Bronchial epithelial cell (primary cell): ENCODE measurements around the gene SSPN. TPM values are rescaled to one million over a fixed set of nuclear protein-coding genes. Genes with fewer than 3 reads are reported as not detected.

ENCODE experiments used
- DNase-seq: peaks from one replicate; pipeline ENCODE4 v3.0.0-alpha.2; 2010; ENCODE audit warnings: low read depth
- FAIRE-seq: peaks from 2 replicates; lab custom pipeline; 2011; peaks lifted over from hg19 to GRCh38; lab: Jason Lieb, UNC
- H3K27me3 ChIP-seq: 2 replicates; pipeline ENCODE4 v1.5.1; 2011; ENCODE audit warnings: low read length; ENCODE audit not compliant: control insufficient read depth, insufficient read depth
- H3K36me3 ChIP-seq: 2 replicates; pipeline ENCODE4 v1.5.1; 2011; ENCODE audit warnings: low read length; ENCODE audit not compliant: control insufficient read depth, insufficient read depth
- H3K4me3 ChIP-seq: 2 replicates; pipeline ENCODE4 v1.5.1; 2011; ENCODE audit warnings: mild to moderate bottlenecking, low read depth, low read length, control low read depth
- CTCF ChIP-seq: IDR thresholded peaks from 2 replicates; pipeline ENCODE4 v1.5.1; 2011; ENCODE audit warnings: mild to moderate bottlenecking, moderate library complexity, low read length, control low read depth, inconsistent platforms; ENCODE audit not compliant: insufficient read depth, severe bottlenecking
- total RNA-seq: library from RNA; depleted of rRNA; stranded (reverse); fragments of >200 nt; gene quantifications from 2 replicates; pipeline ENCODE4 v1.2.1, GENCODE V29; 2014

The SSPN gene
- total RNA-seq, 1 donor from 2014 or later: 0.26 TPM

GRCh38 chr12:26153421-26154154 is 41.8 kb upstream of the SSPN start:
- no peak overlapping the region for H3K4me3 ChIP-seq
- H3K36me3 ChIP-seq: no peaks in the 10 kb centered on the region
- peak; percentile 96 for DNase-seq
- H3K27me3 ChIP-seq: no peaks in the 10 kb centered on the region
- no peak for TF ChIP-seq CTCF
- no peak for FAIRE-seq

- H3K4me3 ChIP-seq: no peak overlapping the region
- DNase-seq (no peak), FAIRE-seq (no peak)
- H3K27me3 ChIP-seq: no peaks in the 10 kb centered on the region
- H3K36me3 ChIP-seq: no peaks in the 10 kb centered on the region
- no peak for TF ChIP-seq CTCF
These were observed 39.0 kb upstream of the SSPN start for GRCh38 chr12:26156201-26156871.

- TF ChIP-seq CTCF: no peak
- Histone ChIP-seq H3K36me3 (no peaks in the 10 kb centered on the region), H3K27me3 (no peaks in the 10 kb centered on the region), H3K4me3 (no peak overlapping the region)
- DNase-seq: no peak
- FAIRE-seq: no peak
These were observed 38.4 kb upstream of the SSPN start for GRCh38 chr12:26157001-26157400.

- peak; percentile 58 for DNase-seq
- no peak for FAIRE-seq
- TF ChIP-seq CTCF: peak; percentile 17
- Histone ChIP-seq H3K36me3 (no peaks in the 10 kb centered on the region), H3K4me3 (no peak overlapping the region), H3K27me3 (no peaks in the 10 kb centered on the region)
These were observed 37.2 kb upstream of the SSPN start for GRCh38 chr12:26158078-26158764.

- no peak for TF ChIP-seq CTCF
- DNase-seq (no peak), FAIRE-seq (no peak)
- Histone ChIP-seq H3K4me3 (no peak overlapping the region), H3K36me3 (no peaks in the 10 kb centered on the region), H3K27me3 (no peaks in the 10 kb centered on the region)
These were observed 33.2 kb upstream of the SSPN start for GRCh38 chr12:26162174-26162573.
